Measurements from ENCODE around the gene FAM171A1. TPM values are rescaled to one million over a fixed set of nuclear protein-coding genes. Genes with fewer than 3 reads are reported as not detected.

The FAM171A1 gene
- polyA plus RNA-seq, 1 donor (not counting 4 experiments of a cell fraction or from before 2014, with no cell fraction given) = 8.8 TPM

DNA sequence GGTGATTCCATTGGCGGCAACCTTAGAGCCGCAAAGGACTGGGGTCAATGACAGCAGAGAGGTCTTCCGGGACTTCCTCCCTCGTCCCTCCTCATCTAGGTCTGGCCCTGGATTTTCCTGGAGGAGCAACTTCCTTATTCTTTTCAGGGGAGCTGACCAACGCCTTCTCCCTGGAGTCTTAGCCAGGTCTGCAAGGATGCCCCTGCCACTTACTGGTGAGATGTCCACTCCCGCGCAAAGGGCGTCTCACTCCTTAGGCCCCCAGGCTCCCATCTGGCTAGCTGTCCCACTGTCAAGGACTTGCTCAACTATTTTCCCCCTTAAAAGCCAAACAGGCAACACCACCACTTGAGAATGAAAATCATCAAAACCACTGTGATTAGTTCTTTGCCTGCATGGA lies 160.6 kb downstream of the FAM171A1 start:
- TF ChIP-seq, protein P1, sequence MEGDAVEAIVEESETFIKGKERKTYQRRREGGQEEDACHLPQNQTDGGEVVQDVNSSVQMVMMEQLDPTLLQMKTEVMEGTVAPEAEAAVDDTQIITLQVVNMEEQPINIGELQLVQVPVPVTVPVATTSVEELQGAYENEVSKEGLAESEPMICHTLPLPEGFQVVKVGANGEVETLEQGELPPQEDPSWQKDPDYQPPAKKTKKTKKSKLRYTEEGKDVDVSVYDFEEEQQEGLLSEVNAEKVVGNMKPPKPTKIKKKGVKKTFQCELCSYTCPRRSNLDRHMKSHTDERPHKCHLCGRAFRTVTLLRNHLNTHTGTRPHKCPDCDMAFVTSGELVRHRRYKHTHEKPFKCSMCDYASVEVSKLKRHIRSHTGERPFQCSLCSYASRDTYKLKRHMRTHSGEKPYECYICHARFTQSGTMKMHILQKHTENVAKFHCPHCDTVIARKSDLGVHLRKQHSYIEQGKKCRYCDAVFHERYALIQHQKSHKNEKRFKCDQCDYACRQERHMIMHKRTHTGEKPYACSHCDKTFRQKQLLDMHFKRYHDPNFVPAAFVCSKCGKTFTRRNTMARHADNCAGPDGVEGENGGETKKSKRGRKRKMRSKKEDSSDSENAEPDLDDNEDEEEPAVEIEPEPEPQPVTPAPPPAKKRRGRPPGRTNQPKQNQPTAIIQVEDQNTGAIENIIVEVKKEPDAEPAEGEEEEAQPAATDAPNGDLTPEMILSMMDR (optimal IDR thresholded peaks at IDR 0.05 in 1 of 3, IDR thresholded peaks at IDR 0.05 in 1 of 3, conservative IDR thresholded peaks at IDR 0.05 in 1 of 3; ENCODE audit: extremely low read depth in 1 of 3, insufficient read depth in 2 of 3, low read length in 3 of 3) = no peak
- no peak for TF ChIP-seq EZH2 (IDR thresholded peaks at IDR 0.05; ENCODE audit: low read length)
- DNase-seq (ENCODE audit: low read depth, low spot score) = no peak
- no peak overlapping the region for H3K4me2 ChIP-seq (ENCODE audit: control insufficient read depth, extremely low read depth, insufficient read depth, low read depth, low read length)
- H3K4me1 ChIP-seq (ENCODE audit: control insufficient read depth, extremely low read depth, insufficient read depth, low read length) = no peaks in the 10 kb centered on the region
- no peaks in the 10 kb centered on the region for H3K79me2 ChIP-seq (ENCODE audit: control insufficient read depth, insufficient read depth, low read length)
- no peaks in the 10 kb centered on the region for H3K9me1 ChIP-seq (ENCODE audit: control insufficient read depth, extremely low read depth, insufficient read depth, low read length)
- H2AFZ ChIP-seq (ENCODE audit: control insufficient read depth, low read length) = no peak overlapping the region
- H3K27me3 ChIP-seq (ENCODE audit: control insufficient read depth, extremely low read depth, insufficient read depth, low read length) = no peaks in the 10 kb centered on the region
- dilution Hi-C loops (cut with MboI; ENCODE audit: extremely low pct_ligation_motif_present, low sequenced_read_pairs) = no loop called here
- no peaks in the 10 kb centered on the region for H3K36me3 ChIP-seq (ENCODE audit: control insufficient read depth in 2 of 2, extremely low read depth in 1 of 2, insufficient read depth in 2 of 2, low read length in 2 of 2)
- no peak for FAIRE-seq
- no peaks in the 10 kb centered on the region for H3K9me3 ChIP-seq (ENCODE audit: control insufficient read depth, low read depth, low read length)
- H3K4me3 ChIP-seq (ENCODE audit: control insufficient read depth in 2 of 3, extremely low read depth in 1 of 3, insufficient read depth in 2 of 3, low read depth in 1 of 3, low read length in 3 of 3) = no peak overlapping the region
- no peak overlapping the region for H3K27ac ChIP-seq (ENCODE audit: control insufficient read depth, insufficient read depth, low read length)
- no peak overlapping the region for H3K9ac ChIP-seq (ENCODE audit: control insufficient read depth, extremely low read depth, insufficient read depth, low read length)
- no peaks in the 10 kb centered on the region for H4K20me1 ChIP-seq (ENCODE audit: control insufficient read depth, extremely low read depth, insufficient read depth, low read length)

DNA sequence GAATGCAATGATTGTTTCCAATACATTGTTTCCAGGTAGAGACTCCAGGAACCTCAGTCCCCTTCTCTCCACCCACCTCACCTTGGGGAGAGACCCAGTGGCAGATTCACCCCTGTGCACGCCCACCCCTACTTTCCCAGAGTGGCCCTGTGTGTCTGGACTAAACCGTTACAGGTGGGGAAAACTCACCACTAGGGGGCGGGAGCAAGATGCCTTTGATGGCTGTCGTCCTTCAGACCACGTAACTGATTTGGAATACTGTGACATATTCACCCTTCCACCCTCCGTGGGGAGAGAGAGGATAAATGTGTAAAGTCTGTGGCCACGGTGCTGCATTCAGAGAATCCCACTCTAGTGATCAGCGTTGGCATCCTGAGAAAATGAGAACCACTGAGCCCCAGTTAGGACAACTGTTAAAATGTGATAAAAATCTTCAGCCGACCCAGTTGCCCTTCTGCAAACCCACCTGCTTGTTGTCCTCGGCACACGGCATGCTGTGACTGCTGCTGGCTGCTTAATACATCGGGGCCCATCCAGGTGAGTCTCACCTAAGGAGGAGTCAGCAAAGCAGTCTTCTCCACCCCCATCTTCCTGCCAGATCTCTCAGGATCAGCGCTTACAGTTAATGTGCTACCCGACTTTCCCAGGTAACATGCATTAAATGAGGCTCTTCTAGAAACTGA lies 161.1 kb downstream of the FAM171A1 start:
- no peaks in the 10 kb centered on the region for H3K9me3 ChIP-seq (ENCODE audit: control insufficient read depth, low read depth, low read length)
- FAIRE-seq = peak; percentile 61

More for the DNA sequence above, 161.1 kb downstream of the FAM171A1 start:
- H3K4me1 ChIP-seq (ENCODE audit: control insufficient read depth, extremely low read depth, insufficient read depth, low read length) = no peaks in the 10 kb centered on the region
- no peaks in the 10 kb centered on the region for H3K79me2 ChIP-seq (ENCODE audit: control insufficient read depth, insufficient read depth, low read length)
- no peak overlapping the region for H3K4me3 ChIP-seq (ENCODE audit: control insufficient read depth in 2 of 3, extremely low read depth in 1 of 3, insufficient read depth in 2 of 3, low read depth in 1 of 3, low read length in 3 of 3)
- no peak overlapping the region for H3K9ac ChIP-seq (ENCODE audit: control insufficient read depth, extremely low read depth, insufficient read depth, low read length)
- no peak for TF ChIP-seq EZH2 (IDR thresholded peaks at IDR 0.05; ENCODE audit: low read length)
- TF ChIP-seq, protein P1 (optimal IDR thresholded peaks at IDR 0.05 in 1 of 3, IDR thresholded peaks at IDR 0.05 in 1 of 3, conservative IDR thresholded peaks at IDR 0.05 in 1 of 3; ENCODE audit: extremely low read depth in 1 of 3, insufficient read depth in 2 of 3, low read length in 3 of 3) = peak; percentile 87 to 96 (median 91)
- no peaks in the 10 kb centered on the region for H4K20me1 ChIP-seq (ENCODE audit: control insufficient read depth, extremely low read depth, insufficient read depth, low read length)
- no peak overlapping the region for H2AFZ ChIP-seq (ENCODE audit: control insufficient read depth, low read length)
- no peaks in the 10 kb centered on the region for H3K9me1 ChIP-seq (ENCODE audit: control insufficient read depth, extremely low read depth, insufficient read depth, low read length)
- DNase-seq (ENCODE audit: low read depth, low spot score) = no peak
- no peak overlapping the region for H3K27ac ChIP-seq (ENCODE audit: control insufficient read depth, insufficient read depth, low read length)
- dilution Hi-C loops (cut with MboI; ENCODE audit: extremely low pct_ligation_motif_present, low sequenced_read_pairs) = no loop called here
- H3K27me3 ChIP-seq (ENCODE audit: control insufficient read depth, extremely low read depth, insufficient read depth, low read length) = no peaks in the 10 kb centered on the region
- no peak overlapping the region for H3K4me2 ChIP-seq (ENCODE audit: control insufficient read depth, extremely low read depth, insufficient read depth, low read depth, low read length)
- no peaks in the 10 kb centered on the region for H3K36me3 ChIP-seq (ENCODE audit: control insufficient read depth in 2 of 2, extremely low read depth in 1 of 2, insufficient read depth in 2 of 2, low read length in 2 of 2)
